HepG2 (cell line): ENCODE data around the gene ZNF184. TPM values are rescaled to one million over a fixed set of nuclear protein-coding genes. Genes with fewer than 3 reads are reported as not detected.
A peak's percentile ranks its signal among the peaks of the same experiment; 100 is the strongest.

Experiments
- DNMT1 ChIP-seq: sonication (generic); formaldehyde crosslinking; IDR thresholded peaks from 2 replicates; pipeline ENCODE4 v1.5.1; 2020; ENCODE audit warnings: mild to moderate bottlenecking, missing genetic modification reagents
- GABPB1 ChIP-seq: IDR thresholded peaks from 2 replicates; pipeline ENCODE4 v1.6.1; 2016; ENCODE audit warnings: mild to moderate bottlenecking, missing genetic modification reagents, moderate library complexity, missing compliant biosample characterization
- GPN1 ChIP-seq: sonication (generic); formaldehyde crosslinking; IDR thresholded peaks from 2 replicates; pipeline ENCODE4 v1.5.1; 2020; ENCODE audit warnings: missing genetic modification reagents, borderline replicate concordance
- MAFG ChIP-seq: sonication (generic); formaldehyde crosslinking; IDR thresholded peaks from 2 replicates; pipeline ENCODE4 v1.5.1; 2020; ENCODE audit warnings: mild to moderate bottlenecking, missing genetic modification reagents
- NBN ChIP-seq: fragments of 450-650 bp; conservative IDR thresholded peaks from 2 replicates; pipeline ENCODE4 v1.6.1; 2017
- PLRG1 ChIP-seq: fragments of 450-650 bp; conservative IDR thresholded peaks from 2 replicates; pipeline ENCODE4 v1.6.1; 2016
- SCMH1 ChIP-seq: sonication (generic); formaldehyde crosslinking; IDR thresholded peaks from 2 replicates; pipeline ENCODE4 v1.9.0; 2021; ENCODE audit warnings: missing genetic modification reagents, mild to moderate bottlenecking, borderline replicate concordance
- SETDB1 ChIP-seq: sonication (generic); formaldehyde crosslinking; IDR thresholded peaks from 2 replicates; pipeline ENCODE4 v1.5.1; 2020; ENCODE audit warnings: missing genetic modification reagents, mild to moderate bottlenecking, borderline replicate concordance
- TMF1 ChIP-seq: sonication (generic); formaldehyde crosslinking; IDR thresholded peaks from 2 replicates; pipeline ENCODE4 v1.8.1; 2022; ENCODE audit warnings: low read depth, missing genetic modification reagents
- ZNF274 ChIP-seq: sonication (generic); formaldehyde crosslinking; IDR thresholded peaks from 2 replicates; pipeline ENCODE4 v1.5.1; 2020; ENCODE audit warnings: mild to moderate bottlenecking, missing genetic modification reagents
- ZNF747 ChIP-seq: sonication (generic); formaldehyde crosslinking; IDR thresholded peaks from 2 replicates; pipeline ENCODE4 v1.8.1; 2023; ENCODE audit warnings: missing genetic modification reagents, mild to moderate bottlenecking, borderline replicate concordance
- ZNF841 ChIP-seq: sonication (generic); formaldehyde crosslinking; IDR thresholded peaks from 2 replicates; pipeline ENCODE4 v1.8.1; 2023; ENCODE audit warnings: missing genetic modification reagents, borderline replicate concordance
- polyA plus RNA-seq, 8 experiments: library from polyadenylated mRNA; depleted of rRNA in 3 of 8; stranded (reverse) in 7 of 8; unstranded in 1 of 8; fragments of >200 nt; fragmentation: Illumina TruSeq in 4 of 8; extraction: Trizol in 4 of 8; gene quantifications; 2 replicates each; pipeline versions ENCODE4 v1.2.1 to v1.2.3, GENCODE V29; 2011 to 2016; ENCODE audit warnings: low read depth in 4 of 8, missing spikeins in 1 of 8, mixed read lengths in 1 of 8; ENCODE audit not compliant: insufficient read depth in 1 of 8
- total RNA-seq, 5 experiments: library from RNA; depleted of rRNA; stranded (reverse); fragments of >200 nt; fragmentation: Illumina TruSeq; extraction: Trizol; gene quantifications; 2 replicates each; pipeline ENCODE4 v1.2.3, GENCODE V29; 2016; ENCODE audit warnings: low read depth in 1 of 5
- TF ChIP-seq, protein P1 (sequence below), 2 experiments: sonication (generic) in 1 of 2; formaldehyde crosslinking in 1 of 2; IDR thresholded peaks; 2 replicates each; pipeline versions ENCODE4 v1.6.1 to v1.9.0; 2014 to 2022; ENCODE audit warnings: antibody characterized with exemption in 1 of 2, borderline replicate concordance in 1 of 2, inconsistent platforms in 1 of 2, low read depth in 1 of 2, missing genetic modification reagents in 1 of 2
- TF ChIP-seq, protein P2 (sequence below): IDR thresholded peaks from 2 replicates; pipeline ENCODE4 v1.6.1; 2016; ENCODE audit warnings: missing biosample characterization, missing genetic modification reagents, low read depth
- TF ChIP-seq, protein P3 (sequence below): sonication (generic); formaldehyde crosslinking; conservative IDR thresholded peaks from 2 replicates; pipeline ENCODE4 v1.5.0; 2020; ENCODE audit warnings: missing genetic modification reagents
- TF ChIP-seq, protein P4 (sequence below): sonication (generic); formaldehyde crosslinking; IDR thresholded peaks from 2 replicates; pipeline ENCODE4 v1.5.0; 2020; ENCODE audit warnings: mild to moderate bottlenecking, missing genetic modification reagents
- TF ChIP-seq, protein P5 (sequence below): IDR thresholded peaks from 2 replicates; pipeline ENCODE4 v1.6.1; 2016; ENCODE audit warnings: mild to moderate bottlenecking

Gene ZNF184
- total and polyA plus RNA-seq, 2 of the 13 experiments (the other 11 are each of a cell fraction or from before 2014, with no cell fraction given), result 2.1 to 10.1 TPM

DNA sequence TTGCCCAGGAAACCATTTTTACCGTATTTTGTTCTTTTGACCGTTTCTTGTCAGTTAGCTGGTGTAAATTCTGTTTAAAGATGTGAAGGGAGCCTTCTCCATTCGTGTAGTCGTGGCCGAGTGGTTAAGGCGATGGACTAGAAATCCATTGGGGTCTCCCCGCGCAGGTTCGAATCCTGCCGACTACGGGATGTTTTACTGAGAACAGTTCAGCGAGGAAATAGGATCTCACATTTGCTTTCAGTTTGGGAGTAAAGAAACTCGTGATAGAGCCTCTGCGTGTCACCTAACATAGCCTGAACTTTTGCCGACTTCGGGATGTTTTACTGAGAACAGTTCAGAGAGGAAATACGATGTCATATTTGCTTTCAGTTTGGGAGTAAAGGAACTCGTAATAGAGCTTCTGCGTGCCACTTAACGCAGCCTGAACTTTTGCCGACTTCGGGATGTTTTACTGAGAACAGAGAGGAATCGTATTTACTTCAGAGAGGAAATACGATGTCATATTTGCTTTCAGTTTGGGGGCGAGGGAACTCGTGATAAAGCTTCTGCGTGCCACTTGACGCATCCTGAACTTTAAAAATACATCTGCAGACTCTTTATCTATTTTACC is 5.9 kb upstream of the ZNF184 start (continued):
- TF ChIP-seq ZNF274 (CRISPR knock-in tag), result no peak
- no peak for TF ChIP-seq PLRG1
- no peak for TF ChIP-seq ZNF841
- no peak for TF ChIP-seq MAFG (CRISPR knock-in tag)
- TF ChIP-seq ZNF747 (CRISPR knock-in tag), result no peak
- TF ChIP-seq GABPB1, result no peak
- TF ChIP-seq, protein P1, sequence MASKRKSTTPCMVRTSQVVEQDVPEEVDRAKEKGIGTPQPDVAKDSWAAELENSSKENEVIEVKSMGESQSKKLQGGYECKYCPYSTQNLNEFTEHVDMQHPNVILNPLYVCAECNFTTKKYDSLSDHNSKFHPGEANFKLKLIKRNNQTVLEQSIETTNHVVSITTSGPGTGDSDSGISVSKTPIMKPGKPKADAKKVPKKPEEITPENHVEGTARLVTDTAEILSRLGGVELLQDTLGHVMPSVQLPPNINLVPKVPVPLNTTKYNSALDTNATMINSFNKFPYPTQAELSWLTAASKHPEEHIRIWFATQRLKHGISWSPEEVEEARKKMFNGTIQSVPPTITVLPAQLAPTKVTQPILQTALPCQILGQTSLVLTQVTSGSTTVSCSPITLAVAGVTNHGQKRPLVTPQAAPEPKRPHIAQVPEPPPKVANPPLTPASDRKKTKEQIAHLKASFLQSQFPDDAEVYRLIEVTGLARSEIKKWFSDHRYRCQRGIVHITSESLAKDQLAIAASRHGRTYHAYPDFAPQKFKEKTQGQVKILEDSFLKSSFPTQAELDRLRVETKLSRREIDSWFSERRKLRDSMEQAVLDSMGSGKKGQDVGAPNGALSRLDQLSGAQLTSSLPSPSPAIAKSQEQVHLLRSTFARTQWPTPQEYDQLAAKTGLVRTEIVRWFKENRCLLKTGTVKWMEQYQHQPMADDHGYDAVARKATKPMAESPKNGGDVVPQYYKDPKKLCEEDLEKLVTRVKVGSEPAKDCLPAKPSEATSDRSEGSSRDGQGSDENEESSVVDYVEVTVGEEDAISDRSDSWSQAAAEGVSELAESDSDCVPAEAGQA (IDR thresholded peaks at IDR 0.05; ENCODE audit: low read depth), result no peak
- TF ChIP-seq, protein P1 (CRISPR knock-in tag; IDR thresholded peaks at IDR 0.05; ENCODE audit: borderline replicate concordance), result no peak; the same call in 1 of the 2 replicates
- TF ChIP-seq SETDB1, result no peak
- TF ChIP-seq, protein P2, sequence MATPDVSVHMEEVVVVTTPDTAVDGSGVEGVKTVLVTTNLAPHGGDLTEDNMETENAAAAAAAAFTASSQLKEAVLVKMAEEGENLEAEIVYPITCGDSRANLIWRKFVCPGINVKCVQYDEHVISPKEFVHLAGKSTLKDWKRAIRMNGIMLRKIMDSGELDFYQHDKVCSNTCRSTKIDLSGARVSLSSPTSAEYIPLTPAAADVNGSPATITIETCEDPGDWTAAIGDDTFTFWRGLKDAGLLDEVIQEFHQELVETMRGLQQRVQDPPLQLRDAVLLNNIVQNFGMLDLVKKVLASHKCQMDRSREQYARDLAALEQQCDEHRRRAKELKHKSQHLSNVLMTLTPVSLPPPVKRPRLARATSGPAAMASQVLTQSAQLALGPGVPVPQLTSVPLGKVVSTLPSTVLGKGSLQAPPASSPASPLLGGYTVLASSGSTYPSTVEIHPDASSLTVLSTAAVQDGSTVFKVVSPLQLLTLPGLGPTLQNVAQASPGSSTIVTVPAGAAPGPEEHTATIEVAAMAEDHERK, result 0 out of 2 replicates have a peak, but pooled peaks have one; percentile 32
- no peak for TF ChIP-seq TMF1 (CRISPR knock-in tag)
- TF ChIP-seq, protein P3, sequence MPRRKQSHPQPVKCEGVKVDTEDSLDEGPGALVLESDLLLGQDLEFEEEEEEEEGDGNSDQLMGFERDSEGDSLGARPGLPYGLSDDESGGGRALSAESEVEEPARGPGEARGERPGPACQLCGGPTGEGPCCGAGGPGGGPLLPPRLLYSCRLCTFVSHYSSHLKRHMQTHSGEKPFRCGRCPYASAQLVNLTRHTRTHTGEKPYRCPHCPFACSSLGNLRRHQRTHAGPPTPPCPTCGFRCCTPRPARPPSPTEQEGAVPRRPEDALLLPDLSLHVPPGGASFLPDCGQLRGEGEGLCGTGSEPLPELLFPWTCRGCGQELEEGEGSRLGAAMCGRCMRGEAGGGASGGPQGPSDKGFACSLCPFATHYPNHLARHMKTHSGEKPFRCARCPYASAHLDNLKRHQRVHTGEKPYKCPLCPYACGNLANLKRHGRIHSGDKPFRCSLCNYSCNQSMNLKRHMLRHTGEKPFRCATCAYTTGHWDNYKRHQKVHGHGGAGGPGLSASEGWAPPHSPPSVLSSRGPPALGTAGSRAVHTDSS (CRISPR knock-in tag), result 0 out of 2 replicates have a peak, but pooled peaks have one; percentile 47
- TF ChIP-seq NBN, result no peak
- TF ChIP-seq SCMH1 (CRISPR knock-in tag), result no peak
- TF ChIP-seq GPN1, result no peak
- TF ChIP-seq, protein P4, sequence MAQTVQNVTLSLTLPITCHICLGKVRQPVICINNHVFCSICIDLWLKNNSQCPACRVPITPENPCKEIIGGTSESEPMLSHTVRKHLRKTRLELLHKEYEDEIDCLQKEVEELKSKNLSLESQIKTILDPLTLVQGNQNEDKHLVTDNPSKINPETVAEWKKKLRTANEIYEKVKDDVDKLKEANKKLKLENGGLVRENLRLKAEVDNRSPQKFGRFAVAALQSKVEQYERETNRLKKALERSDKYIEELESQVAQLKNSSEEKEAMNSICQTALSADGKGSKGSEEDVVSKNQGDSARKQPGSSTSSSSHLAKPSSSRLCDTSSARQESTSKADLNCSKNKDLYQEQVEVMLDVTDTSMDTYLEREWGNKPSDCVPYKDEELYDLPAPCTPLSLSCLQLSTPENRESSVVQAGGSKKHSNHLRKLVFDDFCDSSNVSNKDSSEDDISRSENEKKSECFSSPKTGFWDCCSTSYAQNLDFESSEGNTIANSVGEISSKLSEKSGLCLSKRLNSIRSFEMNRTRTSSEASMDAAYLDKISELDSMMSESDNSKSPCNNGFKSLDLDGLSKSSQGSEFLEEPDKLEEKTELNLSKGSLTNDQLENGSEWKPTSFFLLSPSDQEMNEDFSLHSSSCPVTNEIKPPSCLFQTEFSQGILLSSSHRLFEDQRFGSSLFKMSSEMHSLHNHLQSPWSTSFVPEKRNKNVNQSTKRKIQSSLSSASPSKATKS (CRISPR knock-in tag), result no peak
- TF ChIP-seq, protein P5, sequence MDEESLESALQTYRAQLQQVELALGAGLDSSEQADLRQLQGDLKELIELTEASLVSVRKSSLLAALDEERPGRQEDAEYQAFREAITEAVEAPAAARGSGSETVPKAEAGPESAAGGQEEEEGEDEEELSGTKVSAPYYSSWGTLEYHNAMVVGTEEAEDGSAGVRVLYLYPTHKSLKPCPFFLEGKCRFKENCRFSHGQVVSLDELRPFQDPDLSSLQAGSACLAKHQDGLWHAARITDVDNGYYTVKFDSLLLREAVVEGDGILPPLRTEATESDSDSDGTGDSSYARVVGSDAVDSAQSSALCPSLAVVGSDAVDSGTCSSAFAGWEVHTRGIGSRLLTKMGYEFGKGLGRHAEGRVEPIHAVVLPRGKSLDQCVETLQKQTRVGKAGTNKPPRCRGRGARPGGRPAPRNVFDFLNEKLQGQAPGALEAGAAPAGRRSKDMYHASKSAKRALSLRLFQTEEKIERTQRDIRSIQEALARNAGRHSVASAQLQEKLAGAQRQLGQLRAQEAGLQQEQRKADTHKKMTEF (CRISPR knock-in tag), result peak; percentile 92
- no peak for TF ChIP-seq DNMT1 (CRISPR knock-in tag)
